ENCODE results near the gene UBTF.
A peak's percentile ranks its signal among the peaks of the same experiment; 100 is the strongest.

The UBTF gene, protein sequence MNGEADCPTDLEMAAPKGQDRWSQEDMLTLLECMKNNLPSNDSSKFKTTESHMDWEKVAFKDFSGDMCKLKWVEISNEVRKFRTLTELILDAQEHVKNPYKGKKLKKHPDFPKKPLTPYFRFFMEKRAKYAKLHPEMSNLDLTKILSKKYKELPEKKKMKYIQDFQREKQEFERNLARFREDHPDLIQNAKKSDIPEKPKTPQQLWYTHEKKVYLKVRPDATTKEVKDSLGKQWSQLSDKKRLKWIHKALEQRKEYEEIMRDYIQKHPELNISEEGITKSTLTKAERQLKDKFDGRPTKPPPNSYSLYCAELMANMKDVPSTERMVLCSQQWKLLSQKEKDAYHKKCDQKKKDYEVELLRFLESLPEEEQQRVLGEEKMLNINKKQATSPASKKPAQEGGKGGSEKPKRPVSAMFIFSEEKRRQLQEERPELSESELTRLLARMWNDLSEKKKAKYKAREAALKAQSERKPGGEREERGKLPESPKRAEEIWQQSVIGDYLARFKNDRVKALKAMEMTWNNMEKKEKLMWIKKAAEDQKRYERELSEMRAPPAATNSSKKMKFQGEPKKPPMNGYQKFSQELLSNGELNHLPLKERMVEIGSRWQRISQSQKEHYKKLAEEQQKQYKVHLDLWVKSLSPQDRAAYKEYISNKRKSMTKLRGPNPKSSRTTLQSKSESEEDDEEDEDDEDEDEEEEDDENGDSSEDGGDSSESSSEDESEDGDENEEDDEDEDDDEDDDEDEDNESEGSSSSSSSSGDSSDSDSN

DNA sequence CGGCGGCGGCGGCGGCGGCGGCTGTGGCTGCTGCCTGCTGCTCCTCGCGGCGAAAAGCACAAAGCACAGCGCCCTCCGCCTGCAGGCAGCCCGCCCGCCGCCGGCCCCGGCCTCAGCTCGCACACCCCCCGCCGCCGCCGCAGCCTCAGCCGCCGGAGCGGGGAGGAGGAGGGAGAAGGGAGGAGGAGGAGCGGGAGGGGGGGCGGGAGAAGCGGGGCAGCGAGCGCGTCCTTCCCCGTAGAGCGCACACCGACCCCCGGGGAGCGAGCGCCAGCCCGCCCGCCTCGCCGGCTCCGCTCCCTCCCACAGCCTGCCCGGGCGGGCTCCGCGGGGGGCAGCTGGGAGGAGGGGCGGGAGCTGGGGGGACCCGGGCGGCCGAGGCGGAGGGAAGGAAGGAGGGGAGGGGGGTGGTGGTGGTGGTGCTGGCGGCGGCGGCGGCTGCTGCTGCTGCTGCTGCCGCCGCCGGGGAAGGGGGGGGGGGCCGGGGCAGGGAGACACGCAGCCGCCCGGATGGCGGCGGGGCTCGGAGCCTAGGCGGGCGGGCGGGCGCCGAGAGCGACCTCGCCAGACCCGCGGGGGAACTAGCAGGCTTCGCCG is at the start of gene UBTF:
Gene UBTF (minus strand): TSS at position 60 of the 597 bp plus-strand sequence. CDS start 1,446 bp downstream, outside the sequence.
- DNase-seq (ENCODE audit: low spot score) = peak; percentile 72

DNA sequence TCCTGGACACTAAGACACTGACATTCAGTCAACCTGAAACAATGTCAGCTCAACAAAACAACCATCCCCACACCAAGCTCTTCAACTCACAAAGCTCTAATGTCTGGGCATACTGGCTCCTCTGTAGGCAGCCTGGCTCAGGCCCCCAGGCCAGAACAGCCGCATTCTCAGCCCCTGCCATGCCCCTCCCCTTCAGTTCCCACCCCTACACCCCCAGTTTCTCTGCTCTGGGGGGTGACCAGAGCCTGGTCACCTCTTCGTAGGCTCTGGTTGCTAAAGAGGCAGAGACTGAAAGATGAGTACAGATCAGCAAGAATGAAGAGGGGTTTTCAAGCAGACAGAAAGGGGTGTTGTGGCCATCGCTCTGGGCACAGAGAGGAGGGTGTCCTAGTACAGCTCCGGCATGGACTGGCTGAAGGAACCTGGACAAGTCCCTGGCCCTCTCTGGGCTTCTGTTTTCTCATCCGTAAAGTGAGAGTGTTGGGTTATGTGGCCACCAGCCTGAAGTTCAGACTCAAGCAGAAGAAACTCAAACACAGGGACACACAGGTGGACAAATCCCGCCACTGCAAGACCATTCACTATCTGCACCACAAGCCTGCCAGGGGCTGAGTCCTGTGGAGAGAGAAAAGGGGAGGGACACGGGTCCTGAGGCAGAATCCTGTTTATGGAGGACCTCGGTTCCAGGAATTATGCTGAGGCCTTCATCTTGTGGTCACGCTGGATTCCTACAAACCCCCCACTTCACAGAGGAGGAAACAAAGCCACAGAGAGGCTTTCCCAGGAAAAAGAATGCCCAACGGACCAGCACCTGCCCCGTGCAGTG is 49.4 kb upstream of the UBTF start:
- no peak for DNase-seq (ENCODE audit: low spot score)

DNA sequence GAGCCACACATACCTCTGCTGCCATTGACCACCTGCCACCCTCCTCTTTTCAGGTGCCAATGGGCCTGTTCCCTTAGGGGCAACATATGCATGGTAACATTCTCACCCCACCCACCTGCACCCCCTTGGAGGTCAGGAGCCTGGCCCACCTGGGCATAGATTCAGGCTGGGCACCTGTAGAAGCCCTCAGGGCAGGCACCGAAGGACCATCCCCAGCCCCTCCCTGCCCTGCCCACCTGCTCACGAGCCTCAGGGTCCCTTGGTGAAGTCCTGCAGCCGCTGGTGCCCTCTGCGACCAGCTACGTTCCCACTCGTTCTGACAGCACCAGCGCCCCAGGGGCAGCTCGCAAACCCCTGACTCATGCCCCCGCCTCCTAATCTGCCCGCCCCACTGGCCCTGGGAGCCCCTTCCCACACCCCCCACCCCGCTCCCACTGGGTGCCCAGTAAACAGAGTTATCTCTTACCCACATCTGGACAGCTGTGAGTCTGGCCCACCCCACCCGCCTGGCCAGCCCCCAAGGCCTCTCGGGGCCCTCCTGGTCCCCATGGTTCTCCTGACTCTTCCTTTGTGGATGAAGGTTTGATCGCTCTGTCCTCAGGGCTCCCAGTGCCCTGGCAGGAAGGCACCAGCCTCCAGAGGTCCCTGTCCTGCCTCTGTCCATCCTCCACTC is 48.5 kb upstream of the UBTF start, which contains the start of gene SLC4A1:
Gene SLC4A1 (minus strand): TSS at position 318 of the 673 bp plus-strand sequence. CDS start 5,269 bp downstream, outside the sequence.
- DNase-seq (ENCODE audit: low spot score) = no peak

DNA sequence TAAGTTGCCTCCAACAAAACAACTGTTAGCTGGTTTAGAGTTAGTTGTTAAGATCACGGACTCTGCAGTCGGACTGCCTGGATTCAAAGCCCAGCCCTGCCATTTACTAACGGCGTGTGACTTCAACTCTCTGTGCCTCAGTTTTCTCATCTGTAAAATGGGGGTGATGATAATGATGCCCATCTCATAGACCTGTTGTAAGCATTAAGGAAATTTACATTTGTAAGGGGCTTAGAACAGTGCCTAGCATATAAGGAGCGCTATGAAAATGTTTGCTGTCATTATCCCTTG is 47.6 kb upstream of the UBTF start:
- DNase-seq (ENCODE audit: low spot score) = no peak

DNA sequence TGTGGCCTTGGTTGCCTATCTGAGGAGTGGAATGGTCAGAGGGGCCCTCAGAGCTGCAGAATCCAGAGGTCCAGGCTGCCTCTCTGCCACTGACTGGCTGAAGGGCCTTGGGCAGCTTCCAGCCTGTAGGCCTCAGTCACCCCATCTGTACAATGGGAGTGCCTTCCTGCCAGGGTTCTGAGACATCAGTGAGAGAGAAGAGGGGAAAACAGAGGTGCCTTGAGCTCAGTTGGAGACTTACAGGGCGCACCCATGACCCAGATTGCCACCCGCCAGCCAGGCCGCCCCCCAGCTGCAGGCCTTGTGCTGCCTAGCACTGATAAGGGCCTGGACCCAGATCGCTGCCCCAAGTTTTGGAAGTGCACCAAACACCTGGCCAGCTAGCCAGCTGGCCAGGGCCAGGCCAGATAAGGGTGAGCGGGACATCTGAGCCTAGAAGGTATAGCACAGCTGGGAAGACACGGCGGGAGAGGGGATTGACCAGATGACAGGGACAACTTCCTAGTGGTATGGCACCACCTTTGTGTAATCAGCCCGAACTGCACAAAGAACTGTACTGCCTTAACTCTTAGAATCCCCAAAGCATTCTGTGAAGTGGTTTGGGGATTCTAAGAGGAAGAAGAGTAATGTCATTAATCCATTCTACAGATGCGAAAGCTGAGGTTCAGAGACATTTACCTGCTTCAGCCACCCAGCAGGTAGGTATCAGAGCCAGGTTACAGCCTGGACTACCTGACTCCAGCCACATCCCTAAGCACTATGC is 47.1 kb upstream of the UBTF start:
- no peak for DNase-seq (ENCODE audit: low spot score)

DNA sequence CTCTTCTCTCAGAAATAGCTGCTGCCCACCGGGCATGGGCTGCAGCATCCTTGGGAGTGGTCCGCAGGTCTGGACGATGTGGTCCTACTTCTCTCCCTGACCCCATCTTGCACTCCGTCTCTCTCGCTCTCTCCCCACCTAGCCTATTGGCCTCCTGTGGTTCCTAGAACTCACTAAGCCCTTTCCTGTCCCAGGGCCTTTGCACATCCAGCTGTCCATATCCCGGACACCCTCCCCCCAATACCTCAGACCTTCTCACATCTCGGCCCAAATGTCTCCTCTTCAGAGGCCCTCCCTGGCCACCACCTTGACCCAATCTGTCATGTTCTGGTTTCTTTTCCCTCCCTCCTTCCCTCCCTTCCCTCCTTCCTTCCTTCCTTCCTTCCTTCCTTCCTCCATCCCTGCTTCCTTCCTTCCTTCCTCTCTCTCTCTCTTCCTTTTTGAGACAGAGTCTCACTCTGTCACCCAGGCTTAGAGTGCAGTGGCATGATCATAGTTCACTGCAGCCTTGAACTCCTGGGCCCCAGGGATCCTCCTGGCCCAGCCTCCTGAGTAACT is 43.9 kb upstream of the UBTF start:
- no peak for DNase-seq (ENCODE audit: low spot score)

DNA sequence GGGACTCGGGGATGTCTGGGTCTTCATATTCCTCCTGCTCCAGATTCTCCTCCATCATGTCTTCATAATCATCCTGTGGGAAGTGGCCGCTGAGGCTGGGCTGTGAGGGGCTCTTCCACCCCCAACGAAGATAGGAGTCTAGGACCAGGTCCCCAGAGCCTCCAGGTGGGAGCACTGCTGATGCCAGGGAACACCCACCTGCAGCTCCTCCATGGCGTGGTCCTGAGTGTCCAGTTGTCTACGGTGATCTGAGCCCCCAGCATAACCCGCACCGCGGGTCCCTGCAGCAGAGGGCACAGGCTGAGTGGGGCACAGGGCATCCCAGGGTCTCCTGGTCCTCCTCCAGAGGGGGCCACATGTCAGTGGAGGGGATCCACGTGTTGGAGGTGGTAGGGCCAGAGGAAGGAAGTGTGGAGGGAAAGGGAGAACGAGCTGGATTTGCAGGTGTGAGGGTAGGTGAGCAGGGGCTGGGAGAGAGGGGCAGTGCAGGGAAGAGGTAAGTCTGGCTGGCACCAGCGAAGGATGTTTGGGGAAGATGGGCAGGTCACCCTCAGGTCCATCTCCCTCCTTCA is 43.3 kb upstream of the UBTF start:
- DNase-seq (ENCODE audit: low spot score) = no peak

DNA sequence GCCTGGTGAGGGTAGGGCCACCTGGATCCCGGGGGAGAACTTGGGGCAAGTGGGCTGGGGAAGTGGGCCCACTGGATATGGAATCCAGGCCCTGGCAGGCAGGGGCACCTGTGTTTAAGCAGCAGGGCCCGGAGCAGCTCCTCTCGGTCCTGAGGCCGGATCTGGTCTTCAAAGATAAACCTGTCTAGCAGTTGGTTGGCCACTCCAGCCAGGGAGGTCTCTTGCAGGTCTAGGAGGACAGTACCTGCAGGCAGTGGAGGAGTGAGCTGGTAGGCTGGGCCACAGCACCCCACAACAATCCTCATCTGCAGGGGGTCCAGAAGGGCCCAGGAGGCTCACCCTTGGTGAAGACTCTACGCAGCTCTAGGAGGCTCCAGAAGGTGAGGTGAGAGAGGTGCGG is 40.8 kb upstream of the UBTF start:
- no peak for DNase-seq (ENCODE audit: low spot score)

DNA sequence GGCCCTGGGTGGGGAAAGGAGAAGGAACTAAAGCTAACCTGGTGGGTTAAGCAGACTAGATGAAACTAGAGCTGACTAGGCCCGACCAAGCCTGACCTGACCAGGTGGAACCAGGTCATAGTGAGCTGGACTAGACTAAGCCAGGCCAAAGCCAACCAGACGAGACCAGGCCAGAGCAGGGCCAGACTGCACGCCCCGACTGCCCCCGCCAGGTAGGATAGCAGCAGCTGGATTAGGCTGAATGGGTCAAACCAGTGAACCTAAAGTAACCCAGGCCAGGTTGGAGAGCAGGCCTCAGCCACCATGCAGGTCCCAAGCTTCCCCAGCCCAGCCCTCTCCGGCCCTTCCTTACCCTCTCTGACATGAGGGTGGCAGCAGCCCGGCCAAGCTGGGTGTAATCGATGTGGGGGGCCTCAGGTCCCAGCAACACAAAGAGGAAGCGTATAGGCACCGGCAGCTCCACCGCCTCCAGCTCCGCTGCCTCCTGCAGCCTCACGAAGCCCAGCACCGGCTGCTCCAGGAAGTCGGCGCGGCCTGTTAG is 39.4 kb upstream of the UBTF start:
- no peak for DNase-seq (ENCODE audit: low spot score)

DNA sequence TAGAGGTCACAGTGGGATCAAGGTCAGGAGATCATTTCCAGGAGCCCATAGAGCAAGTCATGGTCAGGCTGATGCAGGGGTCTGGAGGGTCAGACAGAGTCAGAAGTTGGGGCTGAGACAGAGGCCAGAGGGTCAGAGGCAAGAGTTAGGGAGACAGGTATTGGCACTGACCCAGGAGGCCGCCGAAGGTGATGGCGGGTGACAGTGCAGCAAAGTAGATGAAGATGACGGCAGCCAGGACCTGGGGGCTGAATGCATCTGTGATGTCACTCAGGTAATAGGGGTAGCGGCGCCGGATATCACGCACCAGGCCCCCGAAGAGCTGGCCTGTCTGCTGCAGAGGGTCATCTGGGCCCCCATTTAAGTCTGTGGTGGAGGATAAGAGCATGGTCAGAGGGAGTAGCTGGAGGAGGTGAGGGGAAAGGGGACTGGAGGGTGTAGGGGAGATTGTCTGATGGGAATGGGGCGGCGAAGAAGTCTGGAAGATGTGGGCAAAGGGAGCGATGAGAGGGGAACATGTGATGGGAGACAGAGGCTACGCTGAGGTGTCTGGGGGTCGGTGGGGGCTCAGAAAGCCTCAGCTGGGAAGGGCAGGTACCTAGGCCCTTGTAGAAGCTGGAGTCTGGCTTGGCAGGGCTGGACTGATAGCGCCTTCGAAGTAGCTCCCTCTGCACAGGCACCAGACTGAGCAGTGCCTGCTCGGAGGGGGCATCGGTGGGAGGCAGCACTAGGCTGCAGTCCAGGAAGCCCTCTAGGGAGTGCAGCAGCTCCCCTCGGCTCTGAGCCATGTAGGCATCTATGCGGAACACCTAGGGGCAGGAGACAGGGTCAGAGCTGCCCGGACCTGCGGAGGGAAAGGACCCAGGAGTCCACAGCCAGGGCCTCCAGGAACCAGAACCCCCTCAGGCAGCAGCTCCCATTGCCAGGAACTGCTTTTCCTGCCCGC is 38.6 kb upstream of the UBTF start:
- DNase-seq (ENCODE audit: low spot score) = no peak

DNA sequence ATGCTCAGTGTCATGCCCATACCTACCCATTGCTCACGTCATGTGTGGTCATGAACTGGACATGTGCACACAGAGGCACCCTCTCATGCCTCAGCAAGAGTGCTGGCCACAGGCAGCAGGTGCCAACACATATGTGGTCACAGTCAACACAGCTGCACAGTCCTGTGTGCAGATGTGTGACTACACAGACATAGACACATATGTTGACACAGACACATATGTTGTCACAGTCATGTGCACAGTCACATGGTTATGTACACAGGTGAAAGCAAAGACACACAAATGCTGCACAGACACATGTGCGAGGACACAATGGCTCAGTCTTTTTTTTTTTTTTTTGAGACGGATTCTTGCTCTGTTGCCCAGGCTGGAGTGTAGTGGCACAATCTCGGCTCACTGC is 37.2 kb upstream of the UBTF start:
- no peak for DNase-seq (ENCODE audit: low spot score)

DNA sequence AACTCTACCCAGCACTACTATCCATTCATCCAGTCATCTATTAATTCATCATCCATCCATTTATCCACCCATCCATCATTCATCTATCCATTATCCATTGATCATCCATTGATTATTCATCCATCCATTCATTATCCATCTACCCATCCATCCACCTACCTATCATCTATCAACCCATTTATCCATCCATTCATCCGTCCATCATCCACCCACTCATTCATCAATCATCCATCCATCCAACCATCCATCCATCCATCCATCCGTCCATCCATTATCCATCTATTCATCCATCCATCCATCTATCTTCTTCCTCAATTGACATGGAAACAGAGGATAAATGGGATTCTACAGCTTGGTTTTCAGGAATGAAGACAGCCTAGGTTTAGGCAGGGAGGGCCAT is 36.4 kb upstream of the UBTF start:
- DNase-seq (ENCODE audit: low spot score) = no peak

DNA sequence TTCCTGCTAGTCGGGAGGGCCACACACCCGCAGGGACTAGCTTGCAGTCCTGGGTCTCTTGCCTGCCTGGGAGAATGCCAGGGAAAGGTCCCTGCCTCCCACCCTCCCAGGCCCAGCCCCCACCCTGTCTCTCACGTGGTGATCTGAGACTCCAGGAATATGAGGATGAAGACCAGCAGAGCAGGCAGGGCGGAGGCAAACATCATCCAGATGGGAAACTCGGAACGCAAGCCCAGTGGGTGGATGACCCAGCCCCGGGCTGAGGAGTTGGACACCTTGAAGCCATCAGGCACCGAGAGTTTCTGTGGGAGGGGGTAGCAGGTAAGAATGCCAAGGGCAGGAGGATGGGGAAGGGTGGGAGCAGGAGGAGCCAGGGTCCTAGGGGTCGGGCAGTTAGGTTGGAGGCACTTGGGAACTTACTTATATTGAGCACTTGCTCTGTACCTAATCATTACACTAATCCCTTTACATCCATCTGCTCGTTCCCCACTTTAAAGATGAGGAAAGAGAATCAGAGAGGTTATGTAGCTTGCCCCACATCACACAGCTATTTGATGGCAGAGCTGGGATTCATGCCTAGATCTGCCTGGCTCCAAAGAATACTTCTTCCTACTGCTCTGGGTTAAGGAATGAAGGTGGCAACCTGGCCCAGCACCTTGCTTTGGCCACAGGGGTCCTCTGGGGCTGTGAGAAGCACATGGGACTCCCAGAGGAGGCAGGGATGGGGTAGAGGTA is 35.1 kb upstream of the UBTF start:
- no peak for DNase-seq (ENCODE audit: low spot score)

DNA sequence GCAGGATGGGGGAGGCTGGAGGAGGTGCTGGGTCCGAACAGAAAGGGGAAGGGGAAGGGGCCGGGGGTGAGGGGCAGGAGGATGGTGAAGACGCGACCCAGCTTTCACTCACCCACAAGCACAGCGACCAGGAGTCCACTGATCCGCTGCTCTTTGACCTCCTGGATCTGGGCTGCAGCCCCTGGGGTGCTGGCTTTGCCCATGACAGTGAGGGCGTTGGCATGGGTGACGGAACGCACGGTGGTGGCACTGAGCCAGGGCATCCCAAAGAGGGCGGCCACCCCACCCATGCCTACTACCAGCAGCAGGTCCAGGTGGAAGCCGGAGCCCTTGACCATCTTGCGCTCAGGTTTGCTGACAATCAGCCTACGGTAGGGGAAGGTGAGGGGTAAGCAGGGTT is 33.5 kb upstream of the UBTF start:
- no peak for DNase-seq (ENCODE audit: low spot score)

DNA sequence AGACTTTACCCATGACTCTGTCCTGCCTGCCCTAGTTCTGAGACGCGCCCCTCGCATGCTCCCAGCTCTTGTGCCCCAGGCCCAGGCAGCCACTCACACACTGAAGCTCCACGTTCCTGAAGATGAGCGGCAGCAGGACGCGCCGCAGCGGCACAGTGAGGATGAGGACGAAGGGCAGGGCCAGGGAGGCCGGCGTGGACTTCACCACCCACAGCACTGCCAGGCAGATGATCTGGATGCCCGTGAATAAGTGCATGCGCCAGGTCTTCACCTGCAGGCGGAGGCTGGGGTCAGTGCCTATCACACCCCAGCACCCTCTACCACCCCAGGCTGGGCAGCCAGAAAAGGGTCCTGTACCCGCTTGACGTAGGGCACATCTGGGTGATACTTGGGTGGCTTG is 31.6 kb upstream of the UBTF start:
- DNase-seq (ENCODE audit: low spot score) = no peak

DNA sequence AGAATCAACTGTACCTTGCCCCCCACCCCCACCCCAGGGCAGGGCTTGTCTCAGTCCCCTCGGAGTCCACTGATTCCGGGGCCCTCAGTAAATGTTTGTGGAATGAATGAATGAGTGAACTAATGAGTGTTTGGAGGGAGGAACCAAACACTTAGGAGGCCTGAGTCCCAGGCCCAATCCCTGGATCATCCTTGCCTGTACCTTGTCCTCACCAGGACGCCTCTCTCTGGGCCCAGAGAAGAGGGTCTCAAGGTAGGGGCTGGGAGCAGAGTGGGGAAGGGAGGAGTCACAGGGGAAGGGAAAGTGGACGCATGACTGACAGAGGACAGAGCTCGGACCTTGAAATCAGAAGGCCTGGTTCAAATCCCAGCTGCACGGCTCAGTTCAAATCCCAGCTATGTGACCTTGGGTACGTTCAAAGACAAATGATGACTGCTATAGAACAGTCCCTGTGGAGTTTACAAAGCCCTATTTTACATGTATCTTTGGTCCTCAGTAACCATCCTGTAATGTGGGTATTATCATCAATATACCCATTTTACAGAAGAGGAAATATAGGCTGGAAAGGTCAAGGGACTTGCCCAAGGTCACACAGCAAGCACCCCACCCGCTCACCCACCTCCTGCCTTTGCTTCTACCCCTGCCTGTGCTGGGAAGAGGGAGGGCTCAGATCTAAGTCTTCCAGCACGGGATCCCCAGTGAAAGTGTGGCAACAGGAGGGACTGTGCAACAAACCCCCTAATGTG is 30.2 kb upstream of the UBTF start:
- no peak for DNase-seq (ENCODE audit: low spot score)

All from germinal center (tissue), 1 donor.